CD4-positive, alpha-beta T cell treated with Interleukin-17A for 1 hour (primary cell): ENCODE data around the gene TMEM198.

Source experiments
- DNase-seq: peaks from one replicate; pipeline ENCODE4 v3.0.0-alpha.2; 2020

Gene TMEM198

DNA sequence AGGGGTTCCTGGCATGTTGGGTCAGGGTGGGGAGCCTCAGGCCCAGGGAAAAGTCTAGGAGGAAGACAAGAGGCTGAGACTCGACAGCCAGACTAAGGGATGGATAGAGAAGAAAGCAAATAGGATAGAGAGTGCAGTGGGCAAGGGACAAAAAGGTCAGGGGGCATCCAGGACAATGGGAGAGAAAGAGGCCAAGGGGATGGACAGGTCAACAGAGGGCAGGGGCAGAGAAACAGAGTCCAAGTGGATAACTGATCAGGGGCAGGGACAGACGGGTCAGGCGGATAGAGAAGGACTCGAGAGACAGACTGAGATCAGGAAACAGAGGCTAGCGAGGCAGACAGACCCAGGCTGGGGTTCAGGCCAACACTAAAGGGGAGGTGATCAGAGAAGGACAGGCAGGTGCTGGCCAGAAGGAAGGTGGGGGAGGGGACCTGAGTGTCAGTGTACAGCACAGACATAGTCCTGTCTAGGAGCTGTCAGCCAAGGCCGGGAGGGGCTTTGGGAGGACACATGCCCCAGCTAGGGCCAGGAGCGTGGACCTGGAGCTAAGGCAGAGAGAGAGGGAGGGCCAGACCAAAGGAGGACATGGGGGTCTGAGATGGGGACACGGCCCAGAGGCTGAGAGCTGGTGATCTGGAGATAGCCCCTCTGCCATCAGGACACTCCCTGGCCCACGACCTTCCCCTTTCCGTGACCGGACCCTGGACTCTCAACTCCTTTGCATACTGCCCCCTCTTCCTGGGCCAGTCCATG is 17.3 kb upstream of the TMEM198 start:
- no peak for DNase-seq

- no peak for DNase-seq
Observed at GRCh38 chr2:219527076-219527394, 16.8 kb upstream of the TMEM198 start.

GRCh38 chr2:219527472-219527871 is 16.4 kb upstream of the TMEM198 start:
- DNase-seq, result no peak

DNA sequence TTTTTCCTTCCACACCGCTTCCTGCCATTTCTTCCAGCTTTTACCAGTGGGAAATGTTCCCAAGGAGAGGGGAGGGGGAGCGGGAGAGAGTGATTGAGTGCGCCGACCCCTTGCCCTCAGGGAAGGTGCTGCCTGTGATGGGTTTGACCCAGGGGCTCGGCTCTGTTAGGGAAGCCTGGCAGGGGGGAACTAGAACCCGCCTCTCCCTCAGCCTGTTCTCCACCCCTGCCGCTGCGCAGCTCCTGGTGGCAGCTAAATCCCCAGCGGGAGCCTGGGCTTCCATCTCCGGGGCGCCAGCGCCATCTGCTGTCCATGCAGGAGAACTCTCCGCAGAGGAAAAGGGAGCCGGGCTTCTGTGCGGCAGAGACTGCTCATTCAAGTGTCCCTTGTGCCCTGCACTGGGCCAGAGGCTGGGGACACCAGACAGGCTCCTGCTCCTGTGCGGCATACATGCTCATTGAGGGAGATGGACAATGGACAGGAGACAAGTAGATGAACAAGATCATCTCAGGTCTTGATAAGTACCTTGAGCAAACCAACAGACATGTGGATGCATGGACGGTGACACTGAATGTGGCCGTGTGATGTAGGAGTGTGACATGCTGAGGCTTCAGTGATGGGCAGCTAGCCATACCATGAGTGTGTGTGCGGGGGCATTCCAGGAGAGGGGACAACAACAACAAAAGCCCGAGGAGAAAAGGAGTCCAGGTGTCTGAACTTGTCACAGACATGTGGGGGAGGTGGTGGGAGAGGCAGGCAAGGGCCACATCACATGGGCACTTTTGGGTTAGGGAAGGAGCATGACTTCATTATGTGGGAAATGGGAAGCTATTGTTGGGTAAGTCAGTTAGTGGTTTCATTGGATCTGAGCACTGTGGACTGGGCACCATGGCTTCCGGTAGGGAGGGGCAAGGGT is 13.5 kb upstream of the TMEM198 start:
- peak; percentile 84 for DNase-seq

- DNase-seq, result no peak
Observed at GRCh38 chr2:219531639-219532377, 12.0 kb upstream of the TMEM198 start.

DNA sequence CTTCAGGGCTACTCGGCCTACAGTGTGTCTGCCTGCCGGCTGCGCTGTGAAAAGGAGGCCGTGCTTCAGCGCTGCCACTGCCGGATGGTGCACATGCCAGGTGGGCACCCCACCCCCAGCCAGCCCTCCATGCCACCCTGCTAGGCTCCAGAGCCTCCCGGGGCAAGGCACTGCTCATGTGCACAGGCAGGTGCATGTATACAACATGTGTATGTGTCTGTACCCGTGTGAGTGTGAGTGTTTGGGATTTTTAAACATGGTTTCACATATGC is 11.5 kb upstream of the TMEM198 start:
- no peak for DNase-seq

- DNase-seq, result no peak
Observed at GRCh38 chr2:219533930-219534661, 9.7 kb upstream of the TMEM198 start.

- DNase-seq, result no peak
Observed at GRCh38 chr2:219536425-219536824, 7.4 kb upstream of the TMEM198 start.

GRCh38 chr2:219536967-219537366 is 6.9 kb upstream of the TMEM198 start:
- DNase-seq, result no peak

DNA sequence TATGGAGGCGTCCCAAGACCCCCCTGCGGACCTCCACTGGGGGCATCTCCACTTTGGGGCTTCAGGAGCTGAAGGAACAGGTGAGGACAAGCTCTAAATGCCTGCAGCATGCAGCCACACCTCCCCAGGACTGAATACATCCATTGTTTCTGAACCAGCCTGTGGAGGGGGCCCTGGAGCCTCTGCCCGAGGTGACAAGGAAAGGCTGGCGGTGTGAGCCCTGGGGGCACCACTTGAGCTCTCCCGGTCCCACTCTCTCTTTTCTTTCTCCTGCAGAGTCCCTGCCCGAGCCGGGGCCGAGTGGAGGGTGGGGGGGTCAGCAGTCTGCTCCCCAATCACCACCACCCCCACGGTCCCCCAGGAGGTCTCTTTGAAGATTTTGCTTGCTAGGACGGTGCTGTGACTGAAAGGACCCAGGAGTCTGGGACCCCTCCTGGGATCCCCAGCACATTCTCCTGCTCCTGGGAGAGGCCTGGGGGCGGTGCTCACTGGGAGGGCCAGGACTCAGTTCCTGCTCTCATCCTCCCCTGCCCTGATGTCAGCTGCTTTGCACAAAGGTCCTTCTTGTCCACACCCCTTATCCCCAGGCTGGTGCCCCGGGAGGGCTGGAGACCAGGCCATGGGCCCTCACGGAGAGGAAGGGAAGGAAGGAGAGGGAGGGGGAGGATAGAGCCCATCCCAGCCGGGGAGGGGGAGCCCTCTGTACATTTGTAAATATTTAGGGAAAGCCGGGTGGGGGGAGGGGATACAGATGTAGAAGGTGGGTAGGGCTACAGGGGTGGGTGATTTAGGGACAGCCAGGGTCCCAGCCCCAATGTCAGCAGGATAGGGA is 6.0 kb upstream of the TMEM198 start:
- DNase-seq, result no peak

GRCh38 chr2:219538504-219538951 is 5.3 kb upstream of the TMEM198 start:
- no peak for DNase-seq

DNA sequence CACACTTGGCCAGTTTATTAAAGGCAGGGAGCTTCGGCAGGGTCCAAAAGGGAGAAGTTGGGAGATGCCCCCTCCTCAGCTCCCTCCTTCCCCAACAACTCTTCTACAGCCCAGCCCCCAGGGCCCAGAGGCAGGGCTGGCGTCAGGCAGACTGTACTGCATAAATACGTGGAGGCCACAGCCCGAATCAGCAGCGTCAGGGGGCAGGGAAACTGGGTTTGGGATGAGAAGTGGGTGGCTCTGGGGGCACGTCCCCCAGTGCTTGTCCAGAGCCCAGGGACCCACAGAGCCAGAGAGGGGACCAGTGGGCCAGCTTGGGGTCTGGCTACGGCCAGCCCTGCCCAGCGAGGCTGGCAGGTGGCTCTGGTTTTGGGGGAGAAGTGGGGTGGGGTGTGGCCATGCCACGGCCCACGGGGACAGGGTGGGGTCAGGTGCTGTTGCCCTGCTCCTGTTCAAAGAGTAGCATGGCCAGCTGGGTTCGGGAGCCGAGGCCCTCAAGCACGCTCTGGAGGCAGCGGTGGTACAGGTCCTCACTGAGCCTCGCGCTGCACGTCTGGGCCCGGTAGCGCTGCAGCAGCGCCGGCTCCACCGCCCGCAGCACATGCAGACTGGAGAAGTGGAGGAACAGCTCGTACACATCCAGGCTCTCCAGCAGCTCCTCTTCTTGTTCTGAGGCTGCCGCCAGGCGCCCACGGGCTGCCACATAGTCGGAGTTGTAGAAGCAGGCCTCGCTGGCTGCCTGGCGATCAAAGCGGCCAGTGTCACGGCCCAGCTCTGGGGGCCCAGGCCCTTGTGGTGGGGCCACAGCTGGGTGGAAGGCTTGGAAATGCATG is 4.7 kb upstream of the TMEM198 start:
- DNase-seq, result no peak

- DNase-seq, result no peak
Observed at GRCh38 chr2:219539926-219540678, 3.7 kb upstream of the TMEM198 start.

GRCh38 chr2:219540784-219541504 is 2.9 kb upstream of the TMEM198 start:
- DNase-seq, result no peak

DNA sequence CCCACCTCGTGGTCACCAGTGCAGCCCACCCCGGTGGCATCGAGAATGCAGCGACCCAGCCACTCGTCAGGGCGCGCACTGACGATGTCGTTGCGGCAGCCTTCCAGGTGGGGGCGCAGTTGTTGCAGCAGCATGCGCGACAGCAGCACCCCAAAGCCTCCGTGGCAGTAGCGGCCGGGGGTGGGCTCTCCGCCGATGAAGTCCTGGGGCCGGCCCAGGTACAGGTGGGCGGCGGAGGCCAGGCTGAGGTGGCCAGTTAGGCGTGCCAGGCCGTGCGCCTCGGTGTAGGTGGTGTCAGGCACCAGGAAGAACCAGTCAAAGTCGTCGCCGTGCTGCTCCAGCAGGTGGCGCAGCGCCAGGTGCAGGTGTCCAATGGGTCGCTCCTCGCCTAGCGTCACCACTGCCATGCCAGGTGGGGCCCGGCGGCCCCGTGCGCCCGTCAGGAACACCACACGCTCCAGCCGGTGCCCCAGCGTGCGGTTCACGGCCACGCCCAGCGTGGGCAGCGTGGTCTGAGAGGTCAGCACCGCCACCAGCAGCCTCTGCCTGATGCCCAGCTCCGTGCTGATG is 2.1 kb upstream of the TMEM198 start:
- DNase-seq, result peak; percentile 91

DNA sequence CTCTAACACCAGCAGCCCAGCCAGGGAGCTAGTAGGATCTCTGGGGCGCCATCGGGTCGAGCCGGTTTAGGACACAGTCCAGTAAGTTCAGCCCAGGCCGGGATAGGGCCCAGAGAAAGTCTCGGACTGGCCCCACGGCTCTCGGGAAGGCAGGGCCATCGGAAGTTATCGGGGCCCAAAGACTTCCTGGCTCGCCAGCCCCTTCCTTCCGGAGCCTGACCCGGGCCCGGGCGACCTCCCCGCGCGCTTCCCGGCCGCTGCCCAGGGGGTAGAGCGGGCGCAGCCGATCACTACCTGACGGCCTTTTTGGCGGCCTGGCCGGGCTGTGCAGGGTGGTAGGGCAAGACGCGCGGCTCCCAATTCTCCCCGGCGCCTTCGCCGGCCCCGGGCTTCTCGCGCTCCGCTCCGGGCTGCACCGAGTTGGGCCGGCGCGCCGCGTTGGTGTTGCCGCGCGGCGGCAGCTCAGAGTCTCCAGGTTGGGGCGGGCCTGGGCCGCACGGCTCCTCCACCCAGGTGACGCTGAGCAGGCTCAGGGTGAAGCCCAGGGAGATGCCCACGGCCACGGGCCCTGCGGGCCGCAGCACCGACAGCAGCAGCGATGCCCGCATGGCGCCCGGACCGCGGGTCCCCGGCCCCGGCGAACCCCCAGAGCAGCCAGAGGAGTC is 765 bp upstream of the TMEM198 start:
- DNase-seq, result no peak

- no peak for DNase-seq
Observed at GRCh38 chr2:219544567-219544966, 739 bp downstream of the TMEM198 start.

DNA sequence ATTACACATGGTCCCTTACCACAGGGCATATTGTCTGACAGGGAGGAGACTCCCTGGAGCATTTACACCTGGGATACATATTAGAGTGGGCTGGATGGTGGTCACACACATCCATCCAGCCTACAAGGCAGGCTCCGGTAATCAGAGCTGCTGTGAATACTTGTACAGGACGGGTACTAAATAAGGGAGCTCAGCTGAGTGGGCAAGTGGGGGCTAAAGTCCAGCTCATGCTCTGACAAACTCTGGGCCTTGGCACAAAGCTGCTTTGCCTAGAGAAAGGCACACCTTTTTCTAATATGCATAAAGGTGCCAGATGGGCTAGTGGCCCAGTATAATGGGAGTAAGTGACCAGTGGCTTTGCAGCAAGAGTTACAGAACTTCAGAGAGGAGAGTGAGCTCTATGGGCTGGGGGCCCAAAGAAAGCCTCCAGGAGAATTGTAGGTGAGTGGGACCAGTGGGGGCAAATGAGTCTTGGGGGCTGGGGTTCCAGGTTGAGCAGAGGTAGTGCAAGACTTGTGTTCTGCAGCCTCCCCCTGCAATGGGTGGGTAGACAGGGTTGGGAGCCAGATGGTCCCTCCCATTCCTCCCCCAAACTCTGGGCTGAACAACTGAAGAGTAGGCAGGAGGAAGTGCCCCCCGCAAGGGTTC is 1.6 kb downstream of the TMEM198 start:
- no peak for DNase-seq
